ENCODE measurements around the gene C6orf47. TPM values are rescaled to one million over a fixed set of nuclear protein-coding genes. Genes with fewer than 3 reads are reported as not detected.

The C6orf47 gene
- polyA plus RNA-seq, 2 of the 4 experiments (the other 2 are of a cell fraction) = 6.0 to 13.6 TPM

GRCh38 chr6:31658983-31659648, 1.5 kb downstream of the C6orf47 start:
- no peak for FAIRE-seq
- H3K4me3 ChIP-seq = peak overlapping the region; percentile 91; the same call in 2 of the 3 replicates
- no peak for ATAC-seq
- H3K9me3 ChIP-seq = no peaks in the 10 kb centered on the region
- peak overlapping the region in 1 of 2 experiments; percentile 99; a peak in 2 of 6 replicates for H3K27ac ChIP-seq
- DNase-seq (ENCODE audit: low read depth in 1 of 2, low spot score in 1 of 2) = no peak
- CTCF ChIA-PET = no interaction called here
- WGBS (ENCODE audit: missing lambda C conversion rate) = 77% methylated on average over 4 of the region's 13 CpGs
- TF ChIP-seq CBX8 (IDR thresholded peaks at IDR 0.05) (no peak), ELK1 (IDR thresholded peaks at IDR 0.05; ENCODE audit: low read depth, low read length) (no peak), E2F6 (IDR thresholded peaks at IDR 0.05; ENCODE audit: borderline replicate concordance, low read depth) (no peak), ESRRA (IDR thresholded peaks at IDR 0.05; ENCODE audit: borderline replicate concordance, low read length) (no peak), MAZ (IDR thresholded peaks at IDR 0.05; ENCODE audit: borderline replicate concordance, low read depth, low read length) (no peak), CBX2 (IDR thresholded peaks at IDR 0.05; ENCODE audit: borderline replicate concordance, low read depth) (no peak), ZNF302 (CRISPR knock-in tag; IDR thresholded peaks at IDR 0.05) (no peak), USF2 (IDR thresholded peaks at IDR 0.05) (no peak), NFE2L2 (conservative IDR thresholded peaks at IDR 0.05; ENCODE audit: low read length) (no peak)
- POLR2A ChIA-PET = interaction anchor here (0.6 to 0.7 kb wide), 2 partner anchors 44 to 120 kb away, joined by 3 to 6 read pairs; partner anchors contain the start of gene ABHD16A
- H3K4me1 ChIP-seq = peaks cover 28% of the 10 kb centered on the region
- peak overlapping the region; percentile 99 for H3K4me2 ChIP-seq

- TF ChIP-seq MAFK (IDR thresholded peaks at IDR 0.05; ENCODE audit: partially characterized antibody) = peak; percentile 44
- TF ChIP-seq POLR2A (IDR thresholded peaks at IDR 0.05; ENCODE audit: low read length) = no peak
- no peak for FAIRE-seq
- Histone ChIP-seq H3K27ac (no peak overlapping the region), H3K4me2 (peak overlapping the region; percentile 99; the same call in 2 of the 3 replicates), H3K9me3 (no peaks in the 10 kb centered on the region), H3K4me3 (no peak overlapping the region), H3K4me1 (peaks cover 26% of the 10 kb centered on the region)
- WGBS (ENCODE audit: missing lambda C conversion rate) = 69% methylated on average over 4 of the region's 4 CpGs
- ChIA-PET POLR2A (interaction anchor here (0.7 kb wide), 1 partner anchor 45 kb away, joined by 3 read pairs; the partner anchor contains the start of gene ABHD16A), CTCF (interaction anchor here (1.5 kb wide), 1 partner anchor 60 kb away, joined by 3 read pairs; no protein-coding TSS in a partner anchor)
- ATAC-seq = no peak
- no peak for DNase-seq (ENCODE audit: low read depth in 1 of 2, low spot score in 1 of 2)
Measured at GRCh38 chr6:31658158-31658688, 2.4 kb downstream of the C6orf47 start.

GRCh38 chr6:31657406-31658157, 3.0 kb downstream of the C6orf47 start:
- POLR2A ChIA-PET = no interaction called here
- ATAC-seq (no peak), DNase-seq (ENCODE audit: low read depth in 1 of 2, low spot score in 1 of 2) (no peak), FAIRE-seq (no peak)
- TF ChIP-seq PHF8 (IDR thresholded peaks at IDR 0.05; ENCODE audit: borderline replicate concordance, low read depth) = no peak
- TF ChIP-seq BHLHE40 (IDR thresholded peaks at IDR 0.05; ENCODE audit: low read depth, low read length) = no peak
- TF ChIP-seq HMGXB4 (CRISPR knock-in tag; IDR thresholded peaks at IDR 0.05; ENCODE audit: borderline replicate concordance) = no peak
- TF ChIP-seq KDM5A (IDR thresholded peaks at IDR 0.05) = no peak
- TF ChIP-seq CEBPB (IDR thresholded peaks at IDR 0.05) = no peak
- TF ChIP-seq HDAC2 (IDR thresholded peaks at IDR 0.05) = no peak
- TF ChIP-seq CTCF (IDR thresholded peaks at IDR 0.05) = no peak
- no peak overlapping the region for H3K4me3 ChIP-seq
- no peak overlapping the region for H3K4me2 ChIP-seq
- no peaks in the 10 kb centered on the region for H3K9me3 ChIP-seq
- H3K27ac ChIP-seq = no peak overlapping the region
- H3K4me1 ChIP-seq = peaks cover 26% of the 10 kb centered on the region
- 68% methylated on average over 6 of the region's 6 CpGs for WGBS (ENCODE audit: missing lambda C conversion rate)
- CTCF ChIA-PET = interaction anchor here (1.0 to 1.5 kb wide), 2 partner anchors 13 to 59 kb away, joined by 3 read pairs; no protein-coding TSS in a partner anchor

Data from A549 (cell line).